ENCODE measurements around the gene TMEM79.

Gene TMEM79

GRCh38 chr1:156258859-156259258 is 25.3 kb upstream of the TMEM79 start:
- CTCF ChIA-PET: interaction anchor here (1.5 kb wide), 1 partner anchor 100 kb away, joined by 3 read pairs; no protein-coding TSS in a partner anchor
- POLR2A ChIA-PET: no interaction called here
- no peak for DNase-seq (ENCODE audit: low read depth, low spot score)
- no peak for TF ChIP-seq CTCF (IDR thresholded peaks at IDR 0.05; ENCODE audit: insufficient read depth, low read length, missing control alignments)
- no peak overlapping the region for H3K4me3 ChIP-seq (ENCODE audit: low read depth, low read length)

- no peak overlapping the region for H3K4me3 ChIP-seq (ENCODE audit: low read depth, low read length)
- TF ChIP-seq CTCF (IDR thresholded peaks at IDR 0.05; ENCODE audit: insufficient read depth, low read length, missing control alignments): no peak
- POLR2A ChIA-PET: interaction anchor here (1.4 kb wide), 1 partner anchor 9 kb away, joined by 3 read pairs; no protein-coding TSS in a partner anchor
- DNase-seq (ENCODE audit: low read depth, low spot score): no peak
- CTCF ChIA-PET: interaction anchor here (0.8 to 2.6 kb wide), 4 partner anchors 13 to 170 kb away, joined by 3 to 9 read pairs (median 3); no protein-coding TSS in a partner anchor
Observed at GRCh38 chr1:156259805-156260204, 24.3 kb upstream of the TMEM79 start.

DNA sequence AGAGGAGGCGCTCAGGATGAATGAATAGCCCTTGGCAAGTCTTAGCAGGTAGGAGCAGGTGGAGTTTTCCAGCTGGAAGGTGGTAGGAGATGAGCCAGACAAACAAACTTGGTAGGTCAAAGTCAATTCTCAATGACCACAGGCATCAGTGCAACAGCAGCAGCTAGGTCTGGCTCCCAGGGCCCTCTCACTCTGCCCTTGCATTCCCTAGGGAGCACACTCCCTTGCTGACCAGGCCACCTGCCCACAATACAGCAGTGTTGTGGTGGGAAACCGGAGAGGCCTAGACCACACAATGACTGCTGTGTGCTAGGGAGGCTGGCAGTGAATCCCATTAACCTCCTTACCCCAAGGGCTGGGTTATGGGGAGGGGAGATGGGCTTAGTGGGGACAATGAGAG is 23.2 kb upstream of the TMEM79 start:
- ChIA-PET POLR2A (interaction anchor here (1.1 to 1.4 kb wide), 2 partner anchors 10 to 18 kb away, joined by 3 read pairs; no protein-coding TSS in a partner anchor), CTCF (interaction anchor here (1.0 to 2.9 kb wide), 5 partner anchors 11 to 171 kb away, joined by 3 to 9 read pairs (median 3); no protein-coding TSS in a partner anchor)
- no peak for DNase-seq (ENCODE audit: low read depth, low spot score)
- TF ChIP-seq CTCF (IDR thresholded peaks at IDR 0.05; ENCODE audit: insufficient read depth, low read length, missing control alignments): no peak
- no peak overlapping the region for H3K4me3 ChIP-seq (ENCODE audit: low read depth, low read length)

DNA sequence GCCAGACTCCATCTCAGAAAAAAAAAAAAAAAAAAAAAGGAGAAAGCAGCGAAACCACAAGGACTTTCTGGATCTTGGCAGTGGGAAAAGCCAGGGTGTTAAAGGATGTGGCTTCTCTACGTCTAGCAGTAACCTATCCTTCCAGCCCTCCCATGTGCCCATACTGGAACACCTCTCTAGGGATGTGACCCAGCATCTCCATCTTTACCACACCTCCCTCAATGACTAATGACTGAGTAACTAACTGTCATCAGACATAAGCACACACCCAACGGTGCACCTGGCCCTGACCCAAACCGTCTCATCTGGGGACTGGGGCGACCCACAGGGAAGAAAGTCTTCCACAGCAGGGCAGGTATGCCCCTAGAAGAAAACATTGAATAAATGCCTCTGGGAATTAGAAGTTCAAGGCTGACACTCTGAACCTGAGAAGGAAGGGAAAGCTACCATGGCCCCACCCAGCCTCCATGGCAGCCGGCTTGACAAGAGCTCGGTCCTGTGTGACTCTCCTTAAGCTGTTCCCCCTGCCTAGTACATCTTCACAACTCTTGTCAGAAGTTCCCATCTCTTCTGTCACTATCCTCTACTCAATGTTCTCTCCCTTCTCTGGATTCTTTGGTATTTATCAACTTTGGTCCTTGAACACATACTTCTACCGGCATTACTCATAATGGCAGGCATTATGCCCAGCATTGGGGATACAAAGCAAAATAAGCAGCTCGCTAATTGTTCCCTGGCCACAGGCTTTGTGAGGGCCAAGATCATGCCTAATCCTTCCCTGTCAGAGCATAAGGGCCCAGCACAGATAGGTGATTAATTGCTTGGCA is 21.5 kb upstream of the TMEM79 start:
- TF ChIP-seq CTCF (IDR thresholded peaks at IDR 0.05; ENCODE audit: insufficient read depth, low read length, missing control alignments): no peak
- ChIA-PET CTCF (interaction anchor here (1.0 to 2.9 kb wide), 7 partner anchors 9 to 172 kb away, joined by 3 to 9 read pairs (median 6); no protein-coding TSS in a partner anchor), POLR2A (interaction anchor here (1.0 kb wide), 1 partner anchor 17 kb away, joined by 3 read pairs; no protein-coding TSS in a partner anchor)
- no peak overlapping the region for H3K4me3 ChIP-seq (ENCODE audit: low read depth, low read length)
- peak; percentile 46 for DNase-seq (ENCODE audit: low read depth, low spot score)

- TF ChIP-seq CTCF (IDR thresholded peaks at IDR 0.05; ENCODE audit: insufficient read depth, low read length, missing control alignments): no peak
- DNase-seq (ENCODE audit: low read depth, low spot score): no peak
- ChIA-PET POLR2A (interaction anchor here (1.0 kb wide), 1 partner anchor 17 kb away, joined by 3 read pairs; no protein-coding TSS in a partner anchor), CTCF (interaction anchor here (1.0 to 2.9 kb wide), 7 partner anchors 8 to 173 kb away, joined by 3 to 9 read pairs (median 4); partner anchors contain the start of gene SMG5)
- H3K4me3 ChIP-seq (ENCODE audit: low read depth, low read length): no peak overlapping the region
Observed at GRCh38 chr1:156263288-156263655, 20.9 kb upstream of the TMEM79 start.

- ChIA-PET POLR2A (no interaction called here), CTCF (no interaction called here)
- H3K4me3 ChIP-seq (ENCODE audit: low read depth, low read length): no peak overlapping the region
- no peak for DNase-seq (ENCODE audit: low read depth, low spot score)
- no peak for TF ChIP-seq CTCF (IDR thresholded peaks at IDR 0.05; ENCODE audit: insufficient read depth, low read length, missing control alignments)
Observed at GRCh38 chr1:156266051-156266450, 18.1 kb upstream of the TMEM79 start.
